ENCODE measurements around the gene CSAG1. TPM values are rescaled to one million over a fixed set of nuclear protein-coding genes. Genes with fewer than 3 reads are reported as not detected.
A peak's percentile ranks its signal among the peaks of the same experiment; 100 is the strongest.
"Not testable (repeated sequence)": the region's sequence is repeated elsewhere in the genome, so short reads cannot be mapped to it uniquely, and the experiment has no call there.

CSAG1 gene
- total and polyA plus RNA-seq, 11 donors = not detected

GRCh38 chrX:152725409-152725808 is 8.1 kb downstream of the CSAG1 start:
- intact Hi-C loops (cut with DNase I) = no loop called here
- ATAC-seq (no peak), DNase-seq (no peak)
- Histone ChIP-seq H3K27ac (no peak overlapping the region), H3K9me3 (no peaks in the 10 kb centered on the region), H3K27me3 (no peaks in the 10 kb centered on the region), H3K4me3 (no peak overlapping the region), H3K4me1 (no peaks in the 10 kb centered on the region), H3K36me3 (no peaks in the 10 kb centered on the region)
- WGBS, 4 donors = 57 to 66% (median 61%) methylated on average over 7 of the region's 7 CpGs
- no peak for TF ChIP-seq POLR2A (IDR thresholded peaks at IDR 0.05)
- no peak for TF ChIP-seq CTCF (IDR thresholded peaks at IDR 0.05)

- H3K4me1 ChIP-seq; H3K27ac ChIP-seq; ATAC-seq; H3K27me3 ChIP-seq; H3K4me3 ChIP-seq; H3K9me3 ChIP-seq; intact Hi-C loops (cut with DNase I); H3K36me3 ChIP-seq; DNase-seq: not testable (repeated sequence)
- no CpG with 5 or more reads among the region's 35 CpGs for WGBS, 4 donors
These were observed 19.4 kb downstream of the CSAG1 start, which contains the start of gene MAGEA2B for GRCh38 chrX:152713815-152714787. TSS of gene MAGEA2B (plus strand) at chrX:152714628. CDS start at chrX:152717107, 2,479 bp downstream.

- DNase-seq; H3K27ac ChIP-seq; ATAC-seq; H3K4me1 ChIP-seq; intact Hi-C loops (cut with DNase I); H3K36me3 ChIP-seq; H3K9me3 ChIP-seq; H3K4me3 ChIP-seq; H3K27me3 ChIP-seq: not testable (repeated sequence)
- WGBS, 4 donors = no CpG with 5 or more reads among the region's 5 CpGs
These were observed 20.3 kb downstream of the CSAG1 start for GRCh38 chrX:152713195-152713594.

GRCh38 chrX:152709173-152709572 is 24.3 kb downstream of the CSAG1 start, which contains the start of gene CSAG2:
TSS of gene CSAG2 (minus strand) at chrX:152709273. CDS start at chrX:152709112, 161 bp downstream.
- intact Hi-C loops (cut with DNase I) = not testable (repeated sequence)
- WGBS, 4 donors = no CpG with 5 or more reads among the region's 2 CpGs

GRCh38 chrX:152706500-152706899 is 27.0 kb downstream of the CSAG1 start:
- H3K27ac ChIP-seq; H3K9me3 ChIP-seq; intact Hi-C loops (cut with DNase I); H3K4me3 ChIP-seq; H3K27me3 ChIP-seq; DNase-seq; H3K4me1 ChIP-seq; H3K36me3 ChIP-seq: not testable (repeated sequence)
- ATAC-seq = peak in 2 of 4 donors; percentile 24 to 42
- WGBS, 4 donors = 63 to 81% (median 75%) methylated on average over 2 of the region's 7 CpGs

More at GRCh38 chrX:152709173-152709572, 24.3 kb downstream of the CSAG1 start, which contains the start of gene CSAG2:
- DNase-seq, H3K4me1 ChIP-seq, H3K9me3 ChIP-seq, H3K36me3 ChIP-seq, H3K27me3 ChIP-seq, ATAC-seq, H3K4me3 ChIP-seq, H3K27ac ChIP-seq: not testable (repeated sequence)

- 67 to 92% (median 89%) methylated on average over 4 of the region's 5 CpGs for WGBS, 4 donors
- H3K9me3 ChIP-seq; ATAC-seq; H3K36me3 ChIP-seq; H3K27me3 ChIP-seq; intact Hi-C loops (cut with DNase I); H3K4me1 ChIP-seq; H3K4me3 ChIP-seq; H3K27ac ChIP-seq: not testable (repeated sequence)
- DNase-seq = peak in 1 of 5 donors; percentile 13
These were observed 33.1 kb downstream of the CSAG1 start for GRCh38 chrX:152700390-152700789.

- 62 to 82% methylated on average over 2 to 7 of the region's 34 CpGs; no CpG with 5 or more reads in 2 of the 4 donors for WGBS, 4 donors
- H3K36me3 ChIP-seq; intact Hi-C loops (cut with DNase I); DNase-seq; H3K4me1 ChIP-seq; H3K9me3 ChIP-seq; ATAC-seq; H3K4me3 ChIP-seq; H3K27ac ChIP-seq; H3K27me3 ChIP-seq: not testable (repeated sequence)
These were observed 35.3 kb downstream of the CSAG1 start, which contains the start of gene MAGEA3 for GRCh38 chrX:152697952-152698931. TSS of gene MAGEA3 (plus strand) at chrX:152698794. CDS start at chrX:152700833, 2,039 bp downstream.

- H3K27me3 ChIP-seq; H3K27ac ChIP-seq; H3K36me3 ChIP-seq; H3K9me3 ChIP-seq; DNase-seq; H3K4me1 ChIP-seq; H3K4me3 ChIP-seq; intact Hi-C loops (cut with DNase I): not testable (repeated sequence)
- ATAC-seq = peak in 1 of 4 donors; percentile 33
- WGBS, 4 donors = no CpG with 5 or more reads among the region's 3 CpGs
These were observed 52.5 kb downstream of the CSAG1 start for GRCh38 chrX:152681012-152681411.

Measured in heart left ventricle (tissue), 16 donors.